CD8-positive, alpha-beta memory T cell (primary cell): Measurements from ENCODE around the gene CAMKMT. TPM values are rescaled to one million over a fixed set of nuclear protein-coding genes. Genes with fewer than 3 reads are reported as not detected.

Experiments used
- CTCF ChIA-PET: fragments of 350-600 bp; sonication (Branson Sonifier 250); formaldehyde crosslinking; loops from one replicate; lab custom pipeline; 2021; ENCODE audit warnings: antibody characterized with exemption; lab: Charles Lee
- POLR2A ChIA-PET: fragments of 350-600 bp; sonication (Branson Sonifier 250); formaldehyde crosslinking; loops from one replicate; lab custom pipeline; 2021; ENCODE audit warnings: antibody characterized with exemption; lab: Charles Lee
- DNase-seq, 5 donors: peaks; one replicate each; pipeline versions ENCODE4 v3.0.0 to v3.0.0-alpha.2; 2020 to 2022; ENCODE audit warnings: mixed read lengths in 1 of 5
- H3K27ac ChIP-seq: one replicate; pipeline ENCODE4 v1.7.0; 2013; ENCODE audit warnings: low read depth, mild to moderate bottlenecking, low read length, moderate library complexity
- H3K27me3 ChIP-seq: 2 replicates; pipeline ENCODE4 v1.7.0; 2013; ENCODE audit warnings: low read length, mild to moderate bottlenecking; ENCODE audit not compliant: insufficient read depth, poor library complexity, severe bottlenecking
- H3K36me3 ChIP-seq: 2 replicates; pipeline ENCODE4 v1.7.0; 2013; ENCODE audit warnings: mild to moderate bottlenecking, low read length, moderate library complexity; ENCODE audit not compliant: insufficient read depth
- H3K4me1 ChIP-seq: 2 replicates; pipeline ENCODE4 v1.7.0; 2013; ENCODE audit warnings: mild to moderate bottlenecking, low read length, moderate library complexity; ENCODE audit not compliant: insufficient read depth
- H3K4me3 ChIP-seq: 2 replicates; pipeline ENCODE4 v1.7.0; 2013; ENCODE audit warnings: mild to moderate bottlenecking, low read length
- H3K9me3 ChIP-seq: 2 replicates; pipeline ENCODE4 v1.7.0; 2013; ENCODE audit warnings: mild to moderate bottlenecking, low read length
- H3K27ac Mint-ChIP-seq, 8 donors: one replicate each; pipeline ENCODE4 v1.8.0; 2020 to 2021; ENCODE audit warnings: mixed read lengths in 8 of 8, mild to moderate bottlenecking in 6 of 8, inconsistent platforms in 3 of 8, moderate library complexity in 3 of 8
- H3K27me3 Mint-ChIP-seq, 2 donors: one replicate each; pipeline ENCODE4 v1.8.0; 2020 to 2021; ENCODE audit warnings: mixed read lengths in 2 of 2, mild to moderate bottlenecking in 1 of 2, moderate library complexity in 1 of 2
- H3K36me3 Mint-ChIP-seq, 3 donors: one replicate each; pipeline ENCODE4 v1.8.0; 2020 to 2021; ENCODE audit warnings: mixed read lengths in 3 of 3, inconsistent platforms in 1 of 3, mild to moderate bottlenecking in 1 of 3
- H3K4me1 Mint-ChIP-seq, 3 donors: one replicate each; pipeline ENCODE4 v1.8.0; 2020 to 2021; ENCODE audit warnings: mixed read lengths in 3 of 3, inconsistent platforms in 1 of 3, mild to moderate bottlenecking in 1 of 3
- H3K4me3 Mint-ChIP-seq, 7 donors: one replicate each; pipeline ENCODE4 v1.8.0; 2020 to 2021; ENCODE audit warnings: mixed read lengths in 7 of 7, mild to moderate bottlenecking in 6 of 7, moderate library complexity in 4 of 7, inconsistent platforms in 2 of 7
- H3K9me3 Mint-ChIP-seq, 5 donors: one replicate each; pipeline ENCODE4 v1.8.0; 2020 to 2022; ENCODE audit warnings: mixed read lengths in 5 of 5, mild to moderate bottlenecking in 3 of 5, moderate library complexity in 2 of 5, inconsistent platforms in 1 of 5
- polyA plus RNA-seq: library from polyadenylated mRNA; unstranded; fragments of 300-500 nt; fragmentation: Illumina TruSeq; gene quantifications from one replicate; pipeline ENCODE4 v1.2.3, GENCODE V29; 2021
- total RNA-seq, 2 experiments: library from RNA; stranded (reverse); gene quantifications; one replicate each; pipeline ENCODE4 v1.2.3, GENCODE V29; 2021

CAMKMT gene
- total and polyA plus RNA-seq, 3 experiments from 2014 or later: 11.4 to 14.0 (median 11.7) TPM

- Histone ChIP-seq H3K4me1 (no peaks in the 10 kb centered on the region), H3K4me3 (no peak overlapping the region), H3K36me3 (no peaks in the 10 kb centered on the region), H3K27me3 (no peaks in the 10 kb centered on the region), H3K9me3 (no peaks in the 10 kb centered on the region), H3K27ac (no peak overlapping the region)
- CTCF ChIA-PET: interaction anchor here (1.3 to 1.6 kb wide), 2 partner anchors 12 to 27 kb away, joined by 3 to 4 read pairs; partner anchors contain the start of gene CAMKMT
- Mint-ChIP-seq H3K9me3 (peaks cover 0 to 5% (median 3%) of the 10 kb centered on the region in 5 donors), H3K27ac (peak overlapping the region in 2 of 8 donors; percentile 56 to 59), H3K4me1 (peaks cover 16 to 33% (median 23%) of the 10 kb centered on the region in 3 donors), H3K36me3 (peaks cover 7 to 22% (median 8%) of the 10 kb centered on the region in 3 donors), H3K4me3 (no peak overlapping the region), H3K27me3 (no peaks in the 10 kb centered on the region)
- POLR2A ChIA-PET: no interaction called here
- DNase-seq: no peak
Measured at GRCh38 chr2:44388877-44389276, 27.1 kb downstream of the CAMKMT start.

GRCh38 chr2:44389895-44390294 lies 28.1 kb downstream of the CAMKMT start:
- no peaks in the 10 kb centered on the region for H3K36me3 ChIP-seq
- CTCF ChIA-PET: interaction anchor here (1.0 to 2.7 kb wide), 3 partner anchors 13 to 346 kb away, joined by 3 to 8 read pairs (median 4); no protein-coding TSS in a partner anchor
- H3K4me1 ChIP-seq: no peaks in the 10 kb centered on the region
- H3K27ac ChIP-seq: no peak overlapping the region
- no peaks in the 10 kb centered on the region for H3K9me3 ChIP-seq
- no peak overlapping the region for H3K4me3 Mint-ChIP-seq
- no peak overlapping the region for H3K27ac Mint-ChIP-seq
- H3K27me3 Mint-ChIP-seq: no peaks in the 10 kb centered on the region
- H3K36me3 Mint-ChIP-seq: peaks cover 2 to 12% (median 4%) of the 10 kb centered on the region in 3 donors
- peaks cover 0 to 3% (median 0%) of the 10 kb centered on the region in 5 donors for H3K9me3 Mint-ChIP-seq
- POLR2A ChIA-PET: no interaction called here
- DNase-seq: no peak
- no peak overlapping the region for H3K4me3 ChIP-seq
- H3K27me3 ChIP-seq: no peaks in the 10 kb centered on the region
- H3K4me1 Mint-ChIP-seq: peaks cover 14 to 23% (median 20%) of the 10 kb centered on the region in 3 donors

GRCh38 chr2:44392338-44392943 lies 30.7 kb downstream of the CAMKMT start:
- no peaks in the 10 kb centered on the region for H3K36me3 ChIP-seq
- Mint-ChIP-seq H3K27ac (no peak overlapping the region), H3K4me3 (no peak overlapping the region), H3K4me1 (peaks cover 0 to 10% (median 3%) of the 10 kb centered on the region in 3 donors), H3K27me3 (no peaks in the 10 kb centered on the region), H3K9me3 (no peaks in the 10 kb centered on the region), H3K36me3 (peaks cover 0 to 3% (median 2%) of the 10 kb centered on the region in 3 donors)
- H3K4me1 ChIP-seq: no peaks in the 10 kb centered on the region
- POLR2A ChIA-PET: no interaction called here
- CTCF ChIA-PET: interaction anchor here (1.1 to 1.6 kb wide), 4 partner anchors 16 to 563 kb away, joined by 3 to 13 read pairs (median 3); no protein-coding TSS in a partner anchor
- no peaks in the 10 kb centered on the region for H3K27me3 ChIP-seq
- DNase-seq: peak; percentile 10 to 54 (median 14)
- no peaks in the 10 kb centered on the region for H3K9me3 ChIP-seq
- no peak overlapping the region for H3K27ac ChIP-seq
- no peak overlapping the region for H3K4me3 ChIP-seq

GRCh38 chr2:44397447-44398175 lies 35.9 kb downstream of the CAMKMT start:
- DNase-seq: no peak
- peaks cover 2 to 5% (median 2%) of the 10 kb centered on the region in 3 donors for H3K36me3 Mint-ChIP-seq
- no peaks in the 10 kb centered on the region for H3K36me3 ChIP-seq
- no peak overlapping the region for H3K27ac Mint-ChIP-seq
- H3K27ac ChIP-seq: no peak overlapping the region
- no peak overlapping the region for H3K4me3 Mint-ChIP-seq
- no peaks in the 10 kb centered on the region for H3K9me3 Mint-ChIP-seq
- H3K27me3 ChIP-seq: no peaks in the 10 kb centered on the region
- H3K27me3 Mint-ChIP-seq: no peaks in the 10 kb centered on the region
- ChIA-PET CTCF (interaction anchor here (1.3 kb wide), 1 partner anchor 36 kb away, joined by 3 read pairs; the partner anchor contains the start of genes CAMKMT and PREPL), POLR2A (no interaction called here)
- H3K9me3 ChIP-seq: no peaks in the 10 kb centered on the region
- no peaks in the 10 kb centered on the region for H3K4me1 ChIP-seq
- no peaks in the 10 kb centered on the region for H3K4me1 Mint-ChIP-seq
- no peak overlapping the region for H3K4me3 ChIP-seq

- Mint-ChIP-seq H3K4me3 (no peak overlapping the region), H3K9me3 (no peaks in the 10 kb centered on the region), H3K36me3 (peaks cover 2 to 7% (median 4%) of the 10 kb centered on the region in 3 donors), H3K27me3 (no peaks in the 10 kb centered on the region), H3K4me1 (no peaks in the 10 kb centered on the region), H3K27ac (no peak overlapping the region)
- no peaks in the 10 kb centered on the region for H3K36me3 ChIP-seq
- no peaks in the 10 kb centered on the region for H3K27me3 ChIP-seq
- H3K27ac ChIP-seq: no peak overlapping the region
- no peaks in the 10 kb centered on the region for H3K9me3 ChIP-seq
- no peak for DNase-seq
- CTCF ChIA-PET: interaction anchor here (1.3 kb wide), 1 partner anchor 37 kb away, joined by 3 read pairs; the partner anchor contains the start of genes CAMKMT and PREPL
- no peaks in the 10 kb centered on the region for H3K4me1 ChIP-seq
- no peak overlapping the region for H3K4me3 ChIP-seq
- POLR2A ChIA-PET: no interaction called here
Measured at GRCh38 chr2:44398243-44398897, 36.6 kb downstream of the CAMKMT start.

- no peaks in the 10 kb centered on the region for H3K9me3 ChIP-seq
- Mint-ChIP-seq H3K36me3 (peaks cover 9 to 28% (median 11%) of the 10 kb centered on the region in 3 donors), H3K27me3 (no peaks in the 10 kb centered on the region), H3K4me3 (no peak overlapping the region), H3K4me1 (peaks cover 0 to 2% (median 0%) of the 10 kb centered on the region in 3 donors), H3K9me3 (no peaks in the 10 kb centered on the region), H3K27ac (no peak overlapping the region)
- H3K36me3 ChIP-seq: no peaks in the 10 kb centered on the region
- no peaks in the 10 kb centered on the region for H3K27me3 ChIP-seq
- no peak for DNase-seq
- H3K27ac ChIP-seq: no peak overlapping the region
- ChIA-PET CTCF (no interaction called here), POLR2A (no interaction called here)
- no peak overlapping the region for H3K4me3 ChIP-seq
- H3K4me1 ChIP-seq: no peaks in the 10 kb centered on the region
Measured at GRCh38 chr2:44420725-44421124, 59.0 kb downstream of the CAMKMT start.

GRCh38 chr2:44424211-44424610 lies 62.5 kb downstream of the CAMKMT start:
- POLR2A ChIA-PET: no interaction called here
- CTCF ChIA-PET: interaction anchor here (1.0 kb wide), 1 partner anchor 13 kb away, joined by 3 read pairs; no protein-coding TSS in a partner anchor

More at GRCh38 chr2:44424211-44424610, 62.5 kb downstream of the CAMKMT start:
- Histone ChIP-seq H3K27me3 (no peaks in the 10 kb centered on the region), H3K4me3 (no peak overlapping the region), H3K36me3 (no peaks in the 10 kb centered on the region), H3K9me3 (no peaks in the 10 kb centered on the region), H3K27ac (no peak overlapping the region), H3K4me1 (no peaks in the 10 kb centered on the region)
- no peak for DNase-seq
- no peaks in the 10 kb centered on the region for H3K9me3 Mint-ChIP-seq
- H3K27ac Mint-ChIP-seq: no peak overlapping the region
- H3K4me1 Mint-ChIP-seq: peaks cover 0 to 2% (median 0%) of the 10 kb centered on the region in 3 donors
- no peak overlapping the region for H3K4me3 Mint-ChIP-seq
- peaks cover 5 to 21% (median 7%) of the 10 kb centered on the region in 3 donors for H3K36me3 Mint-ChIP-seq
- H3K27me3 Mint-ChIP-seq: no peaks in the 10 kb centered on the region
